ENCODE measurements around the gene ATAD2B.
"Not testable (repeated sequence)": the region's sequence is repeated elsewhere in the genome, so short reads cannot be mapped to it uniquely, and the experiment has no call there.

ATAD2B gene

DNA sequence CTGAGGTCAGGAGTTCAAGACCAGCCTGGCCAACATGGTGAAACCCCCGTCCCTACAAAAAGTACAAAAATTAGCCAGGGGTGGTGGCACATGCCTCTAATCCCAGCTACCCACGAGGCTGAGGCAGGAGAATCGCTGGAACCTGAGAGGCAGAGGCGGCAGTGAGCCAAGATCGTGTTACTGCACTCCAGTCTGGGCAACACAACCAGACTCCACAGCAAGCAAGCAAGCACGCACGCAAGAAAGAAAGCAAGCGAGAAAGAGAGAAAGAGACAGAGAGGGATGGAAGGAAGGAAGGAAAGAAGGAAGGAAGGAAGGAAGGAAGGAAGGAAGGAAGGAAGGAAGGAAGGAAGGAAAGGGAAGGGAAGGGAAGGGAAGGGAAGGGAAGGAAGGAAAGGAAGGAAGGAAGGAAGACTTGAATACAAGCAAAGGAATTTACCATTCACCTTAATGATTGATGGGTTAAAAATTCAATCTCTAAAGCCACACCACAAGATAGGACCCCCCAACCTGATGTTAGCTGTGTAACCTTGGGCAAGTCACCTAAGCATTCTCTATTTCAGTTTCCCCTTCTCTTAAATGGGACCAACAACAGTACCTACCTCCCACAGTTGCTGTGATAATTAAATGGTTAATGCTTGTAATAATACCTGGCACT lies 181.7 kb downstream of the ATAD2B start:
- H3K4me3 ChIP-seq (ENCODE audit: low read depth, low read length), result no peak overlapping the region
- TF ChIP-seq MYC (IDR thresholded peaks at IDR 0.05; ENCODE audit: low read depth, low read length) (no peak), POLR2A (IDR thresholded peaks at IDR 0.05; ENCODE audit: extremely low read depth, insufficient read length) (no peak)
- TF ChIP-seq, protein P1, sequence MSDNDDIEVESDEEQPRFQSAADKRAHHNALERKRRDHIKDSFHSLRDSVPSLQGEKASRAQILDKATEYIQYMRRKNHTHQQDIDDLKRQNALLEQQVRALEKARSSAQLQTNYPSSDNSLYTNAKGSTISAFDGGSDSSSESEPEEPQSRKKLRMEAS (IDR thresholded peaks at IDR 0.05; ENCODE audit: low read depth, low read length), result no peak
- TF ChIP-seq, protein P2, sequence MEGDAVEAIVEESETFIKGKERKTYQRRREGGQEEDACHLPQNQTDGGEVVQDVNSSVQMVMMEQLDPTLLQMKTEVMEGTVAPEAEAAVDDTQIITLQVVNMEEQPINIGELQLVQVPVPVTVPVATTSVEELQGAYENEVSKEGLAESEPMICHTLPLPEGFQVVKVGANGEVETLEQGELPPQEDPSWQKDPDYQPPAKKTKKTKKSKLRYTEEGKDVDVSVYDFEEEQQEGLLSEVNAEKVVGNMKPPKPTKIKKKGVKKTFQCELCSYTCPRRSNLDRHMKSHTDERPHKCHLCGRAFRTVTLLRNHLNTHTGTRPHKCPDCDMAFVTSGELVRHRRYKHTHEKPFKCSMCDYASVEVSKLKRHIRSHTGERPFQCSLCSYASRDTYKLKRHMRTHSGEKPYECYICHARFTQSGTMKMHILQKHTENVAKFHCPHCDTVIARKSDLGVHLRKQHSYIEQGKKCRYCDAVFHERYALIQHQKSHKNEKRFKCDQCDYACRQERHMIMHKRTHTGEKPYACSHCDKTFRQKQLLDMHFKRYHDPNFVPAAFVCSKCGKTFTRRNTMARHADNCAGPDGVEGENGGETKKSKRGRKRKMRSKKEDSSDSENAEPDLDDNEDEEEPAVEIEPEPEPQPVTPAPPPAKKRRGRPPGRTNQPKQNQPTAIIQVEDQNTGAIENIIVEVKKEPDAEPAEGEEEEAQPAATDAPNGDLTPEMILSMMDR (IDR thresholded peaks at IDR 0.05; ENCODE audit: low read depth, low read length), result no peak
- no peak for DNase-seq (ENCODE audit: low read depth)

DNA sequence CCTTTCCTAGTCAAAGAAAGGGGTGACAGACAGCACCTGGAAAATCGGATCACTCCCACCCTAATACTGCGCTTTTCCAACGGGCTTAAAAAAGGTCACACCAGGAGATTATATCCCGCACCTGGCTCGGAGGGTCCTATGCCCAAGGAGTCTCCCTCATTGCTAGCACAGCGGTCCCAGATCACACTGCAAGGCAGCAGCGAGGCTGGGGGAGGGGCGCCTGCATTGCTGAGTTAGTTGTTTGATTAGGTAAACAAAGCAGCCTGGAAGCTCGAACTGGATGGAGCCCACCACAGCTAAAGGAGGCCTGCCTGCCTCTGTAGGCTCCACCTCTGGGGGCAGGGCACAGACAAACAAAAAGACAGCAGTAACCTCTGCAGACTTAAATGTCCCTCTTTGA lies 190.1 kb downstream of the ATAD2B start:
- not testable (repeated sequence) for H3K4me3 ChIP-seq (ENCODE audit: low read depth, low read length); DNase-seq (ENCODE audit: low read depth)

DNA sequence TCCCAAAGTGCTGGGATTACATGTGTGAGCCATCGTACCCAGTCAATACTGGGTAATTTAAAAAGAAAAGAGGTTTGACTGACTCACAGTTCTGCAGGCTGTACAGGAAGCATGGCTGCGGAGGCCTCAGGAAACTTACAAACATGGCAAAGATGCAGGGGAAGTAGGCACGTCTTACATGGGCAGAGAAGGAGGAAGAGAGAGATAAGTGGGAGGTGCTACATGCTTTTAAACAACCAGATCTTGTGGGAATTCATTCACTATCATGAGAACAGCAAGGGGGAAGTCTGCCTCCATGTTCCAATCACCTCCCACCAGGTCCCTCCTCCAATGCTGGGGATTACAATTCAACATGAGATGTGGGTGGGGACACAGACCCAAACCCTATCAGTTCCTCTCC lies 192.5 kb downstream of the ATAD2B start:
- H3K4me3 ChIP-seq (ENCODE audit: low read depth, low read length), result no peak overlapping the region
- DNase-seq (ENCODE audit: low read depth), result peak; percentile 38
- TF ChIP-seq POLR2A (IDR thresholded peaks at IDR 0.05; ENCODE audit: extremely low read depth, insufficient read length) (no peak), MYC (IDR thresholded peaks at IDR 0.05; ENCODE audit: low read depth, low read length) (no peak)
- TF ChIP-seq, protein P2 (IDR thresholded peaks at IDR 0.05; ENCODE audit: low read depth, low read length), result no peak
- TF ChIP-seq, protein P1 (IDR thresholded peaks at IDR 0.05; ENCODE audit: low read depth, low read length), result no peak

DNA sequence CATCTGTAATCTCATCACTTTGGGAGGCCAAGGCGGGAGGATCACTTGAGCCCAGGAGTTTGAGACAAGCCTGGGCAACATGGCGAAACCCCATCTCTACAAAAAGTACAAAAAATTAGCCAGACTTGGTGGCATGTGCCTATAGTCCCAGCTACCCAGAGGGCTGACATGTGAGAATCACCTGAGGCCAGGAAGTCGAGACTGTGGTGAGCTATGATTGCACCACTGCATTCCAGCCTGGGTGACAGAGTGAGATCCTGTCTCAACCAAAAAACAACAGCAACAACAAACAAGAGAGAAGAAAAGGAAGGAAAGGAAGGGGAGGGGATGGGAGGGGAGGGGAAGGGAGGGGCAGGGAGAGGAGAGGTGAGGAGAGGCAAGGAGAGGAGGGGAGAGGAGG lies 203.9 kb downstream of the ATAD2B start:
- DNase-seq (ENCODE audit: low read depth); H3K4me3 ChIP-seq (ENCODE audit: low read depth, low read length): not testable (repeated sequence)

DNA sequence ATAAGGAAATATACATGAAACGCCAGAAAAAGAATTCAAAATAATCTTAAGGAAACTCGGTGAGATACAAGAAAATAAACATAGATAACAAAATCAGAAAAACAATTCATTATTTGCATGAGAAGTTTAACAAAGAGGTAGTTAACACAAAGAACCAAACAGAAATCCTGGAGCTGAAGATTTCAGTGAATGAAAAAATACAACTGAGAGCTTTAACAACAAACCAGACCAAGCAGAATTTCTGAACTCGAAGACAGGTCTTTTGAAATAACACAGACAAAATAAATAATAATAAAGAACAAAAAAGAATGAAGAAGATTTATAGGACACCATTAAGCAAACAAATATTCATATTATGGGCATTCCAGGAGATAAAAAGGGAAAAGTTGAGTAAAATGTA lies 204.7 kb downstream of the ATAD2B start:
- H3K4me3 ChIP-seq (ENCODE audit: low read depth, low read length), result no peak overlapping the region
- DNase-seq (ENCODE audit: low read depth), result no peak
- TF ChIP-seq POLR2A (IDR thresholded peaks at IDR 0.05; ENCODE audit: extremely low read depth, insufficient read length) (no peak), MYC (IDR thresholded peaks at IDR 0.05; ENCODE audit: low read depth, low read length) (no peak)
- TF ChIP-seq, protein P1 (IDR thresholded peaks at IDR 0.05; ENCODE audit: low read depth, low read length), result no peak
- TF ChIP-seq, protein P2 (IDR thresholded peaks at IDR 0.05; ENCODE audit: low read depth, low read length), result no peak

DNA sequence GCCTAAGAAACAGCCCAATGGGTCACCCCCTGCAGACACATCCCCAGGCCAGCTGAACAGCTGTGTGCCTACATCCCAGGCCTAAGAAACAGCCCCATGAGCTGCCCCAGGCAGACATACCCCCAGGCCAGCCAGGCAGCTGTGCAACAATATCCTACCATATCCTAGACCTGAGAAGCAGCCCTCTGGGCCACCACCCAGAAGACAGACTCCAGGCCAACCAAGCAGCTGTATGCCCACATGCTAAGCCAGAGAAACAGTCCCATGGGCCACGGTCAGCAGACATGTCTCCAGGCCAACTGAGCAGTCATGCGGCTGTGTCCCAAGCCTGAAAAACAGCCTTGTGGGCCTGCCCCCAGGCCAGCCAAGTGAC lies 205.5 kb downstream of the ATAD2B start:
- no peak for DNase-seq (ENCODE audit: low read depth)
- no peak for TF ChIP-seq POLR2A (IDR thresholded peaks at IDR 0.05; ENCODE audit: extremely low read depth, insufficient read length)
- no peak for TF ChIP-seq MYC (IDR thresholded peaks at IDR 0.05; ENCODE audit: low read depth, low read length)
- TF ChIP-seq, protein P1 (IDR thresholded peaks at IDR 0.05; ENCODE audit: low read depth, low read length), result no peak
- TF ChIP-seq, protein P2 (IDR thresholded peaks at IDR 0.05; ENCODE audit: low read depth, low read length), result no peak
- H3K4me3 ChIP-seq (ENCODE audit: low read depth, low read length), result no peak overlapping the region

DNA sequence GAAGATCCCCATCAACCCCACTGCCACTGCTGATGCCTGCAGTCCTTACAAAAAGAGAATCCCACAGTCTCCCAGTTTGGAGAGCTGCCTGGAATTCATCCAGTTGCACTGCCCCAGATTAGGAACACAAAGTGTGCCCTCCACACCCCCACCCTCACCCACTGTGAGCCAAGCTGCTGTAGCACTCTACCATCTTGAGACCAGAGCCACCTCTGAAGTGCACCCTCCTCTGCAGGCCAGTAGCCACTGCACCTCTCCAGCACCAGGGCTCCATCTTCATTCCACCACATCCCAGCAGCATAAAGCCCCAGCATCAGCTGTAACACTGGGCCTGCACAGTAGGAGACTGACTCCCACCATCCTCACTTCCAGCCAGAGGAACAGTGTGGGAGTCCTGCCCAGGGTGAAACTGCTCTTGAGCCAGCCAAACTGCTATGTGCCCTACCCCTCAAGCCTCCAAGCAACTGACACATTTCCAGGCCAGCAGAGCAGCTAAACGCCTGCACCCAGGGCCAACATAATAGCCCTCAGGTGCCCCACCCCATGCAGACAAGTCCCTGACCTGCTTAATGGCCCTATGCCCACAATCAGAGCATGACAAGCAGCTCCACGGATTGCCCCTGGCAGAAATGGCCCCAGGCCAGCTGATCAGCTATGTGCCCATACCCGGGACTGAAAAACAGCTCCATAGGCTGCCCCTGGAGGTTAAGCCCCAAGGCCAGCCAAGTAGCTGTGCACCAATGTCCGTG lies 206.0 kb downstream of the ATAD2B start:
- no peak for TF ChIP-seq POLR2A (IDR thresholded peaks at IDR 0.05; ENCODE audit: extremely low read depth, insufficient read length)
- no peak for TF ChIP-seq MYC (IDR thresholded peaks at IDR 0.05; ENCODE audit: low read depth, low read length)
- TF ChIP-seq, protein P2 (IDR thresholded peaks at IDR 0.05; ENCODE audit: low read depth, low read length), result no peak
- TF ChIP-seq, protein P1 (IDR thresholded peaks at IDR 0.05; ENCODE audit: low read depth, low read length), result no peak
- DNase-seq (ENCODE audit: low read depth), result no peak
- no peak overlapping the region for H3K4me3 ChIP-seq (ENCODE audit: low read depth, low read length)

All from NB4 (cell line).